HepG2 (cell line): Measurements from ENCODE around the gene NRAP. TPM values are rescaled to one million over a fixed set of nuclear protein-coding genes. Genes with fewer than 3 reads are reported as not detected.
A peak's percentile ranks its signal among the peaks of the same experiment; 100 is the strongest.

ENCODE experiments used
- BRD4 ChIP-seq: sonication (generic); formaldehyde crosslinking; IDR thresholded peaks from 2 replicates; pipeline ENCODE4 v1.4.0; 2020; ENCODE audit warnings: missing genetic modification reagents
- BRF2 ChIP-seq: sonication (generic); formaldehyde crosslinking; IDR thresholded peaks from 2 replicates; pipeline ENCODE4 v1.8.1; 2022; ENCODE audit warnings: mild to moderate bottlenecking, missing genetic modification reagents
- CAMTA2 ChIP-seq: sonication (generic); formaldehyde crosslinking; IDR thresholded peaks from 2 replicates; pipeline ENCODE4 v1.4.0; 2020; ENCODE audit warnings: mild to moderate bottlenecking, missing genetic modification reagents, borderline replicate concordance
- DR1 ChIP-seq: sonication (generic); formaldehyde crosslinking; IDR thresholded peaks from 2 replicates; pipeline ENCODE4 v1.8.0; 2021; ENCODE audit warnings: mild to moderate bottlenecking, missing genetic modification reagents, inconsistent platforms
- FOSL1 ChIP-seq: sonication (generic); formaldehyde crosslinking; IDR thresholded peaks from 2 replicates; pipeline ENCODE4 v1.9.0; 2021; ENCODE audit warnings: missing genetic modification reagents, borderline replicate concordance
- MAF1 ChIP-seq: sonication (generic); formaldehyde crosslinking; IDR thresholded peaks from 2 replicates; pipeline ENCODE4 v1.5.0; 2020; ENCODE audit warnings: missing genetic modification reagents, borderline replicate concordance
- RAD51 ChIP-seq: fragments of 450-650 bp; IDR thresholded peaks from 2 replicates; pipeline ENCODE4 v1.6.1; 2016; ENCODE audit warnings: borderline replicate concordance
- RFXANK ChIP-seq: IDR thresholded peaks from 2 replicates; pipeline ENCODE4 v1.6.1; 2016
- THAP11 ChIP-seq: IDR thresholded peaks from 2 replicates; pipeline ENCODE4 v1.6.1; 2016; ENCODE audit warnings: missing biosample characterization, missing genetic modification reagents
- TSC22D2 ChIP-seq: sonication (generic); formaldehyde crosslinking; IDR thresholded peaks from 2 replicates; pipeline ENCODE4 v1.5.1; 2020; ENCODE audit warnings: missing genetic modification reagents, mild to moderate bottlenecking, borderline replicate concordance
- ZFY ChIP-seq: sonication (generic); formaldehyde crosslinking; IDR thresholded peaks from 2 replicates; pipeline ENCODE4 v1.4.0; 2020; ENCODE audit warnings: missing genetic modification reagents
- ZHX1 ChIP-seq: sonication (generic); formaldehyde crosslinking; IDR thresholded peaks from 2 replicates; pipeline ENCODE4 v1.8.1; 2022; ENCODE audit warnings: low read depth, mild to moderate bottlenecking, missing genetic modification reagents
- ZNF292 ChIP-seq: sonication (generic); formaldehyde crosslinking; IDR thresholded peaks from 2 replicates; pipeline ENCODE4 v1.8.1; 2022; ENCODE audit warnings: mild to moderate bottlenecking, low read depth, missing genetic modification reagents, borderline replicate concordance
- ZNF383 ChIP-seq: sonication (generic); formaldehyde crosslinking; IDR thresholded peaks from 2 replicates; pipeline ENCODE4 v1.4.0; 2020; ENCODE audit warnings: missing genetic modification reagents, mild to moderate bottlenecking, borderline replicate concordance
- ZNF44 ChIP-seq: sonication (generic); formaldehyde crosslinking; IDR thresholded peaks from 2 replicates; pipeline ENCODE4 v1.5.1; 2020; ENCODE audit warnings: mild to moderate bottlenecking, missing genetic modification reagents
- ZNF552 ChIP-seq: sonication (generic); formaldehyde crosslinking; IDR thresholded peaks from 2 replicates; pipeline ENCODE4 v1.9.0; 2022; ENCODE audit warnings: missing genetic modification reagents, mild to moderate bottlenecking, borderline replicate concordance
- ZNF564 ChIP-seq: sonication (generic); formaldehyde crosslinking; IDR thresholded peaks from 2 replicates; pipeline ENCODE4 v1.8.1; 2023; ENCODE audit warnings: mild to moderate bottlenecking, missing genetic modification reagents
- ZNF569 ChIP-seq: sonication (generic); formaldehyde crosslinking; IDR thresholded peaks from 2 replicates; pipeline ENCODE4 v1.5.0; 2020; ENCODE audit warnings: mild to moderate bottlenecking, missing genetic modification reagents, moderate library complexity, borderline replicate concordance
- ZNF737 ChIP-seq: sonication (generic); formaldehyde crosslinking; IDR thresholded peaks from 2 replicates; pipeline ENCODE4 v1.5.0; 2020; ENCODE audit warnings: missing genetic modification reagents, mild to moderate bottlenecking, borderline replicate concordance
- ZNF746 ChIP-seq: sonication (generic); formaldehyde crosslinking; IDR thresholded peaks from 2 replicates; pipeline ENCODE4 v1.8.0; 2022; ENCODE audit warnings: mild to moderate bottlenecking, missing genetic modification reagents
- ZNF879 ChIP-seq: sonication (generic); formaldehyde crosslinking; IDR thresholded peaks from 2 replicates; pipeline ENCODE4 v1.8.1; 2023; ENCODE audit warnings: missing genetic modification reagents
- polyA plus RNA-seq, 8 experiments: library from polyadenylated mRNA; depleted of rRNA in 3 of 8; stranded (reverse) in 7 of 8; unstranded in 1 of 8; fragments of >200 nt; fragmentation: Illumina TruSeq in 4 of 8; extraction: Trizol in 4 of 8; gene quantifications; 2 replicates each; pipeline versions ENCODE4 v1.2.1 to v1.2.3, GENCODE V29; 2011 to 2016; ENCODE audit warnings: low read depth in 4 of 8, missing spikeins in 1 of 8, mixed read lengths in 1 of 8; ENCODE audit not compliant: insufficient read depth in 1 of 8
- total RNA-seq, 5 experiments: library from RNA; depleted of rRNA; stranded (reverse); fragments of >200 nt; fragmentation: Illumina TruSeq; extraction: Trizol; gene quantifications; 2 replicates each; pipeline ENCODE4 v1.2.3, GENCODE V29; 2016; ENCODE audit warnings: low read depth in 1 of 5
- TF ChIP-seq, protein P1 (sequence below): sonication (generic); formaldehyde crosslinking; IDR thresholded peaks from 2 replicates; pipeline ENCODE4 v1.4.0; 2020; ENCODE audit warnings: missing genetic modification reagents, borderline replicate concordance
- TF ChIP-seq, protein P2 (sequence below): sonication (generic); formaldehyde crosslinking; conservative IDR thresholded peaks from 2 replicates; pipeline ENCODE4 v1.4.0; 2020; ENCODE audit warnings: missing genetic modification reagents

Gene NRAP
- total and polyA plus RNA-seq, 2 of the 13 experiments (the other 11 are each of a cell fraction or from before 2014, with no cell fraction given), result not detected

DNA sequence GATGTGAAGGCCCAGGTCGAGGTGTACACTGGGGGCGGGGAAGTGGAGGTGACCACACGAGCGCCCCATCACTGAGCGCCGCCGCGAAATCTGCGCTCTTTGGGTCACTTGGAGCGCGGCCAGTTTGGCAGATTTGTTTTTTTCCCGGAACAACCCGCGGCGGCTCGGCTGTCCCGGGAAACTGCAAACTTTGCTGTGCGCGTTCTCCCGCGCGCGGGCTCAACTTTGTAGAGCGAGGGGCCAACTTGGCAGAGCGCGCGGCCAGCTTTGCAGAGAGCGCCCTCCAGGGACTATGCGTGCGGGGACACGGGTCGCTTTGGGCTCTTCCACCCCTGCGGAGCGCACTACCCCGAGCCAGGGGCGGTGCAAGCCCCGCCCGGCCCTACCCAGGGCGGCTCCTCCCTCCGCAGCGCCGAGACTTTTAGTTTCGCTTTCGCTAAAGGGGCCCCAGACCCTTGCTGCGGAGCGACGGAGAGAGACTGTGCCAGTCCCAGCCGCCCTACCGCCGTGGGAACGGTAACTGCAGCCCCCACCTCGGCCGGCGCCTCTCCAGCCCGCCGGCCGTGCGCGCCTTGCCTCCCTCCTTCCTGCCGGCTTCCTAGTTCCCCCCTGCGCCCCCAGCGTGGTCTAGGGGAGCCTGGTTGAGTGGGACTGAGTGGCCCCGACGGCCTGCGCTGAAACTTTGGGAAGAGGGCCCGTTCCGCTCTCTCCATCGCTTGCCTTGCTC is 15.8 kb upstream of the NRAP start, which contains the start of gene CASP7 (continued):
- TF ChIP-seq TSC22D2 (CRISPR knock-in tag), result peak; percentile 44; the same call in 1 of the 2 replicates
- TF ChIP-seq RFXANK, result no peak
- peak; percentile 40; the same call in 1 of the 2 replicates for TF ChIP-seq CAMTA2 (CRISPR knock-in tag)
- TF ChIP-seq THAP11 (CRISPR knock-in tag), result peak; percentile 49; the same call in 1 of the 2 replicates
- no peak for TF ChIP-seq ZNF552 (CRISPR knock-in tag)
- TF ChIP-seq, protein P1, sequence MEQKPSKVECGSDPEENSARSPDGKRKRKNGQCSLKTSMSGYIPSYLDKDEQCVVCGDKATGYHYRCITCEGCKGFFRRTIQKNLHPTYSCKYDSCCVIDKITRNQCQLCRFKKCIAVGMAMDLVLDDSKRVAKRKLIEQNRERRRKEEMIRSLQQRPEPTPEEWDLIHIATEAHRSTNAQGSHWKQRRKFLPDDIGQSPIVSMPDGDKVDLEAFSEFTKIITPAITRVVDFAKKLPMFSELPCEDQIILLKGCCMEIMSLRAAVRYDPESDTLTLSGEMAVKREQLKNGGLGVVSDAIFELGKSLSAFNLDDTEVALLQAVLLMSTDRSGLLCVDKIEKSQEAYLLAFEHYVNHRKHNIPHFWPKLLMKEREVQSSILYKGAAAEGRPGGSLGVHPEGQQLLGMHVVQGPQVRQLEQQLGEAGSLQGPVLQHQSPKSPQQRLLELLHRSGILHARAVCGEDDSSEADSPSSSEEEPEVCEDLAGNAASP, result 0 out of 2 replicates have a peak, but pooled peaks have one; percentile 29
- no peak for TF ChIP-seq RAD51
- TF ChIP-seq ZNF564 (CRISPR knock-in tag), result no peak
- no peak for TF ChIP-seq BRD4 (CRISPR knock-in tag)
- TF ChIP-seq ZNF383, result no peak
- TF ChIP-seq BRF2, result no peak
- TF ChIP-seq ZNF292 (CRISPR knock-in tag), result peak; percentile 92
- TF ChIP-seq ZNF569, result no peak
- TF ChIP-seq ZNF879, result 0 out of 2 replicates have a peak, but pooled peaks have one; percentile 56
- no peak for TF ChIP-seq ZNF44 (CRISPR knock-in tag)
- TF ChIP-seq, protein P2, sequence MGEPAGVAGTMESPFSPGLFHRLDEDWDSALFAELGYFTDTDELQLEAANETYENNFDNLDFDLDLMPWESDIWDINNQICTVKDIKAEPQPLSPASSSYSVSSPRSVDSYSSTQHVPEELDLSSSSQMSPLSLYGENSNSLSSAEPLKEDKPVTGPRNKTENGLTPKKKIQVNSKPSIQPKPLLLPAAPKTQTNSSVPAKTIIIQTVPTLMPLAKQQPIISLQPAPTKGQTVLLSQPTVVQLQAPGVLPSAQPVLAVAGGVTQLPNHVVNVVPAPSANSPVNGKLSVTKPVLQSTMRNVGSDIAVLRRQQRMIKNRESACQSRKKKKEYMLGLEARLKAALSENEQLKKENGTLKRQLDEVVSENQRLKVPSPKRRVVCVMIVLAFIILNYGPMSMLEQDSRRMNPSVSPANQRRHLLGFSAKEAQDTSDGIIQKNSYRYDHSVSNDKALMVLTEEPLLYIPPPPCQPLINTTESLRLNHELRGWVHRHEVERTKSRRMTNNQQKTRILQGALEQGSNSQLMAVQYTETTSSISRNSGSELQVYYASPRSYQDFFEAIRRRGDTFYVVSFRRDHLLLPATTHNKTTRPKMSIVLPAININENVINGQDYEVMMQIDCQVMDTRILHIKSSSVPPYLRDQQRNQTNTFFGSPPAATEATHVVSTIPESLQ (CRISPR knock-in tag), result no peak
- peak; percentile 51 for TF ChIP-seq ZFY
- TF ChIP-seq ZNF746 (CRISPR knock-in tag), result no peak
- TF ChIP-seq ZNF737, result no peak
- no peak for TF ChIP-seq ZHX1
- no peak for TF ChIP-seq MAF1 (CRISPR knock-in tag)
- TF ChIP-seq DR1, result no peak; the same call in 1 of the 2 replicates
- no peak for TF ChIP-seq FOSL1 (CRISPR knock-in tag)
